K562 (cell line): ENCODE measurements around the gene PEX3.

Experiments used
- ARNT ChIP-seq, 2 experiments: fragments of 450-650 bp; IDR thresholded peaks; 2 replicates each; pipeline ENCODE4 v1.6.1; 2016; ENCODE audit warnings: mild to moderate bottlenecking in 1 of 2
- CTCF ChIP-seq, 3 experiments: IDR thresholded peaks in 2 of 3; conservative IDR thresholded peaks in 1 of 3; 2 replicates each; pipeline ENCODE4 v1.5.1; 2011 to 2012; ENCODE audit warnings: low read length in 3 of 3, mild to moderate bottlenecking in 3 of 3, control low read depth in 2 of 3, improper control_type of control experiment in 1 of 3, inconsistent platforms in 1 of 3, low read depth in 1 of 3, mixed read lengths in 1 of 3, moderate library complexity in 1 of 3; ENCODE audit not compliant: insufficient read depth in 2 of 3
- DLX4 ChIP-seq: fragments of 250-450 bp; sonication (Bioruptor Pico); IDR thresholded peaks from 2 replicates; pipeline ENCODE4 v1.6.1; 2021; ENCODE audit warnings: mild to moderate bottlenecking
- NELFE ChIP-seq: IDR thresholded peaks from 2 replicates; pipeline ENCODE4 v1.6.1; 2011; ENCODE audit warnings: mild to moderate bottlenecking; ENCODE audit not compliant: insufficient read depth, insufficient read length
- PATZ1 ChIP-seq: fragments of 250-450 bp; sonication (Bioruptor Pico); IDR thresholded peaks from 2 replicates; pipeline ENCODE4 v1.5.0; 2020; ENCODE audit warnings: mild to moderate bottlenecking, borderline replicate concordance
- PURB ChIP-seq: sonication (generic); formaldehyde crosslinking; IDR thresholded peaks from 2 replicates; pipeline ENCODE4 v1.9.0; 2021; ENCODE audit warnings: low read depth, mild to moderate bottlenecking, missing genetic modification reagents
- ZBTB8A ChIP-seq: fragments of 450-650 bp; IDR thresholded peaks from 2 replicates; pipeline ENCODE4 v1.6.1; 2018; ENCODE audit warnings: mild to moderate bottlenecking, moderate library complexity; ENCODE audit not compliant: partially characterized antibody

GRCh38 chr6:143536461-143536865 lies 85.9 kb downstream of the PEX3 start:
- TF ChIP-seq PATZ1 (no peak), ZBTB8A (no peak), DLX4 (CRISPR knock-in tag) (no peak), ARNT (IDR thresholded peaks at IDR 0.05) (no peak), NELFE (no peak), CTCF (IDR thresholded peaks at IDR 0.05 in 2 of 3, conservative IDR thresholded peaks at IDR 0.05 in 1 of 3; ENCODE audit: insufficient read depth in 2 of 3, low read depth in 1 of 3, low read length in 3 of 3) (no peak), PURB (CRISPR knock-in tag) (no peak)
